Ishikawa (cell line): Measurements from ENCODE around the gene CHMP6.
A peak's percentile ranks its signal among the peaks of the same experiment; 100 is the strongest.

Experiments
- CEBPB ChIP-seq: IDR thresholded peaks from 2 replicates; pipeline ENCODE4 v1.6.1; 2012
- CREB1 ChIP-seq: IDR thresholded peaks from 2 replicates; pipeline ENCODE4 v1.6.1; 2012; ENCODE audit warnings: low read depth
- EGR1 ChIP-seq: IDR thresholded peaks from 2 replicates; pipeline ENCODE4 v1.6.1; 2012
- EP300 ChIP-seq: IDR thresholded peaks from 2 replicates; pipeline ENCODE4 v1.6.1; 2012; ENCODE audit warnings: borderline replicate concordance
- FOXM1 ChIP-seq: IDR thresholded peaks from 2 replicates; pipeline ENCODE4 v1.6.1; 2012; ENCODE audit warnings: low read depth, borderline replicate concordance
- NFIC ChIP-seq: IDR thresholded peaks from 2 replicates; pipeline ENCODE4 v1.6.1; 2012
- RAD21 ChIP-seq: IDR thresholded peaks from 2 replicates; pipeline ENCODE4 v1.6.1; 2012; ENCODE audit warnings: low read depth
- TAF1 ChIP-seq: IDR thresholded peaks from 2 replicates; pipeline ENCODE4 v1.6.1; 2012; ENCODE audit warnings: low read depth, mild to moderate bottlenecking
- TCF12 ChIP-seq: IDR thresholded peaks from 2 replicates; pipeline ENCODE4 v1.6.1; 2012; ENCODE audit warnings: low read depth
- TEAD4 ChIP-seq: IDR thresholded peaks from 2 replicates; pipeline ENCODE4 v1.6.1; 2012
- YY1 ChIP-seq: IDR thresholded peaks from 2 replicates; pipeline ENCODE4 v1.6.1; 2012; ENCODE audit warnings: low read depth
- ZBTB7A ChIP-seq: IDR thresholded peaks from 2 replicates; pipeline ENCODE4 v1.6.1; 2012; ENCODE audit warnings: low read depth
- TF ChIP-seq, protein P1 (sequence below): IDR thresholded peaks from 2 replicates; pipeline ENCODE4 v1.6.1; 2012
- TF ChIP-seq, protein P2 (sequence below): IDR thresholded peaks from 2 replicates; pipeline ENCODE4 v1.6.1; 2012
- TF ChIP-seq, protein P3 (sequence below): IDR thresholded peaks from 2 replicates; pipeline ENCODE4 v1.6.1; 2012; ENCODE audit warnings: low read depth, mild to moderate bottlenecking

The CHMP6 gene

DNA sequence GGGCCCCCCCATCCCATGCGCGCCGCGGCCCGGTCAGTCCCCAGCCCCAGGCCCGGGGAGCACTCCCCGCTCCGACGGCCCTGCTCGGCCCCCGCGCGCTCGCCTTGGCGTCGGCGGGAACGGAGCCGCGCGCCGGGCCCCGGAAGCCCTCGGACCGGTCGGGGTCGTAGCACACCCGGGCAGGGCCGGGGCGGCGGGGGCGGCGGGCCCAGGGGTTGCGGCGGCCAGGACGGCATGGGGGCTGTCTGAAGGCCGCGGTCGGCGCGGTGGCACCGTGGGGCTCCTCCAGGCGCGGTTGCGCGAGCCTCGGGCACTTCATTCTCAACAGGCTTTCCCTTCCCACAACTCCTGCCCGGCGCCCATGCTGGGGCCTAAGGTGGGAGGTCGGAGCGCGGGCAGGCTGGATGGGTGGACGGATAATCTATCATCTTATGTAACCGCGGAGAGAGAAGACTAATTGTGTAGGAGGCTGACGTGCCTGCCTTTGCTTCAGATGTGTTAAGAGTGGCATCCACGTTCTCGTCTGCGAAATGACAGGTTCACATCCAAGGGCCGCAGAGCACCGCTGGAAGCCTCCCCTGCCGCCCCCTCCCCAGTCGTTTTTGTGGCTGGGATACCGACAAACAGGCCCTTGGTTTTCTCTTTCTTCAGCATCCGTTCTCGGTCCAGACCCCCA, 44.0 kb downstream of the CHMP6 start:
- no peak for TF ChIP-seq YY1
- no peak for TF ChIP-seq EGR1
- TF ChIP-seq EP300: no peak
- TF ChIP-seq ZBTB7A: no peak
- TF ChIP-seq TEAD4: no peak
- TF ChIP-seq, protein P1, sequence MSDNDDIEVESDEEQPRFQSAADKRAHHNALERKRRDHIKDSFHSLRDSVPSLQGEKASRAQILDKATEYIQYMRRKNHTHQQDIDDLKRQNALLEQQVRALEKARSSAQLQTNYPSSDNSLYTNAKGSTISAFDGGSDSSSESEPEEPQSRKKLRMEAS: no peak
- no peak for TF ChIP-seq CEBPB
- no peak for TF ChIP-seq CREB1
- no peak for TF ChIP-seq RAD21
- TF ChIP-seq NFIC: no peak
- TF ChIP-seq TAF1: no peak

DNA sequence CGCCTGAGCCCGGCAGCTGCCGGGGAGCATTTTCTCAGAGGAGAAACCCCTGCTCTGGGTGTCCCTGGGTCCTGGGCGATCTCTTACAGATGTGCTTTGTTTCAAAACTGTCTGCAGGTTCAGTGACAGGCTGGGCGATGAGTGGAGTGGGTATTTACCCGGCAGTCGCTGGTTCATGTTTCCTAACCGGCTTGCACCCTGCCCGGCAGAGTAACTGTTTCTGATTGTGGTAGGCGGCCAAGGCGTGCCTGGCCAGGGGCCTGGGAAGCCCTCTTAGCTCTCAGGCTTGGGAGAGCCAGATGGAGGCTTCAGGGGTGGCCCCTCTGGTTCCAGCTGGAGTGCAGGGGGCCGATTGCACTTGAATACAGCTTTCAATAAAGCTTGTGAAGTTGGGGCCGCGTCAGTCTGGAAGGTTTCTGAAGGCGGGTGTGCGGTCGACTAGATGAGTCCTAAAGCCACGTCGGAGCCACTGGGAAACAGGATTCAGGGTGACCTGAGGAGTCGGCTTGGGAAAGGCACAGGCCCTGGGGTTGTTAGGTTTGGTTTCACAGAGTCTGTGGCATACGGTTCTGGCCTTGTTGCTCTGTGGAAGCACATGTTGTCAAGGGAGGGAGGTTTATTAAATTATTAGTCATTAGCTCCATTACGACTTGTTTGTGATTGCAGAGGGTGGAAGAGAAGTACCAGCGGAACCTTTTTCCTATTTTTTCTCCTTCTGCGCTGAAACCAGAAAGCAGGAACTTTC, 44.7 kb downstream of the CHMP6 start:
- TF ChIP-seq, protein P1: peak; percentile 9; the same call in 1 of the 2 replicates
- no peak for TF ChIP-seq EP300

DNA sequence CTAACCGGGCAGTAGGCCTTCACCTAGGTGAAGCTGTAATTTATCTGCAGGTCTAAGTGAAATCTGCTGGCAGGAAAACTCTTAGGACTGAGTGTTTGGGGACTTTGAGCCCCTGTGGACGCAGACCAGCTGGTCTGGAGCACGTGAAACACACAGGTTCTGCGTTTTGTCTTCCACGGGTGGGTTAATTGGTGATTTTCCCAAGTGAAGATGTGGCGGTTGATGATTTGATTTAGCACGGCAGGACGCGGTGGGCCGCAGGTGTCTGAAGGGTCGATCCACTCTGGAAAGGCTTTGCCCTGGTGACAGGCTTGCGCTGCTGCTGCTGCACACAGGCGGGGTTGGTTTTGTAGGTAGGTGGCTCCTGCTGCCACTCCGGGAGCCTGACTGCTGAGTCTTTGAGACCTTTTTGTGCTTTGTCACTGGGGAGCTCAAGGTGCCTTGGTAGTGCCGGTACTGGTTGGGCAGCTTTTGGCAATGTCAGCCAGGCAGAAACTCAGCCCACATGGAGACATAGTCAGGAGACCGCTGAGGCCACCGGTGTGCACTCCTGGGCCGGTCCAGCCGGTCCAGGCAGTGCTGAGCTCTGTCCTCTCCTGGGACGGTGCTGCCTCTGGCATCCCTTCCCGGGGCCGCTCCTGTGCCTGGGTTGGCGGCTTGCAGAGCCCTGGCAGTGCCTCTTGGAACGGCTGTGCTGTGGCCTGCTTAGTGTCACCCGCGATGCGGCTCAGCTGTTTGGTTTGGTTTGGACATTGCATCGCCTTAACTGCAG, 45.6 kb downstream of the CHMP6 start:
- TF ChIP-seq TCF12 (peak; percentile 92), EGR1 (no peak), TEAD4 (peak; percentile 78), ZBTB7A (no peak), TAF1 (peak; percentile 59; the same call in 1 of the 2 replicates), YY1 (peak; percentile 61; the same call in 1 of the 2 replicates), EP300 (peak; percentile 83), RAD21 (peak; percentile 16; the same call in 1 of the 2 replicates), CREB1 (no peak), FOXM1 (peak; percentile 50; the same call in 1 of the 2 replicates), CEBPB (0 out of 2 replicates have a peak, but pooled peaks have one; percentile 14), NFIC (peak; percentile 67)
- TF ChIP-seq, protein P2, sequence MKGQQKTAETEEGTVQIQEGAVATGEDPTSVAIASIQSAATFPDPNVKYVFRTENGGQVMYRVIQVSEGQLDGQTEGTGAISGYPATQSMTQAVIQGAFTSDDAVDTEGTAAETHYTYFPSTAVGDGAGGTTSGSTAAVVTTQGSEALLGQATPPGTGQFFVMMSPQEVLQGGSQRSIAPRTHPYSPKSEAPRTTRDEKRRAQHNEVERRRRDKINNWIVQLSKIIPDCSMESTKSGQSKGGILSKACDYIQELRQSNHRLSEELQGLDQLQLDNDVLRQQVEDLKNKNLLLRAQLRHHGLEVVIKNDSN: peak; percentile 10; the same call in 1 of the 2 replicates
- TF ChIP-seq, protein P1: peak; percentile 78
- TF ChIP-seq, protein P3, sequence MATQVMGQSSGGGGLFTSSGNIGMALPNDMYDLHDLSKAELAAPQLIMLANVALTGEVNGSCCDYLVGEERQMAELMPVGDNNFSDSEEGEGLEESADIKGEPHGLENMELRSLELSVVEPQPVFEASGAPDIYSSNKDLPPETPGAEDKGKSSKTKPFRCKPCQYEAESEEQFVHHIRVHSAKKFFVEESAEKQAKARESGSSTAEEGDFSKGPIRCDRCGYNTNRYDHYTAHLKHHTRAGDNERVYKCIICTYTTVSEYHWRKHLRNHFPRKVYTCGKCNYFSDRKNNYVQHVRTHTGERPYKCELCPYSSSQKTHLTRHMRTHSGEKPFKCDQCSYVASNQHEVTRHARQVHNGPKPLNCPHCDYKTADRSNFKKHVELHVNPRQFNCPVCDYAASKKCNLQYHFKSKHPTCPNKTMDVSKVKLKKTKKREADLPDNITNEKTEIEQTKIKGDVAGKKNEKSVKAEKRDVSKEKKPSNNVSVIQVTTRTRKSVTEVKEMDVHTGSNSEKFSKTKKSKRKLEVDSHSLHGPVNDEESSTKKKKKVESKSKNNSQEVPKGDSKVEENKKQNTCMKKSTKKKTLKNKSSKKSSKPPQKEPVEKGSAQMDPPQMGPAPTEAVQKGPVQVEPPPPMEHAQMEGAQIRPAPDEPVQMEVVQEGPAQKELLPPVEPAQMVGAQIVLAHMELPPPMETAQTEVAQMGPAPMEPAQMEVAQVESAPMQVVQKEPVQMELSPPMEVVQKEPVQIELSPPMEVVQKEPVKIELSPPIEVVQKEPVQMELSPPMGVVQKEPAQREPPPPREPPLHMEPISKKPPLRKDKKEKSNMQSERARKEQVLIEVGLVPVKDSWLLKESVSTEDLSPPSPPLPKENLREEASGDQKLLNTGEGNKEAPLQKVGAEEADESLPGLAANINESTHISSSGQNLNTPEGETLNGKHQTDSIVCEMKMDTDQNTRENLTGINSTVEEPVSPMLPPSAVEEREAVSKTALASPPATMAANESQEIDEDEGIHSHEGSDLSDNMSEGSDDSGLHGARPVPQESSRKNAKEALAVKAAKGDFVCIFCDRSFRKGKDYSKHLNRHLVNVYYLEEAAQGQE: peak; percentile 44

DNA sequence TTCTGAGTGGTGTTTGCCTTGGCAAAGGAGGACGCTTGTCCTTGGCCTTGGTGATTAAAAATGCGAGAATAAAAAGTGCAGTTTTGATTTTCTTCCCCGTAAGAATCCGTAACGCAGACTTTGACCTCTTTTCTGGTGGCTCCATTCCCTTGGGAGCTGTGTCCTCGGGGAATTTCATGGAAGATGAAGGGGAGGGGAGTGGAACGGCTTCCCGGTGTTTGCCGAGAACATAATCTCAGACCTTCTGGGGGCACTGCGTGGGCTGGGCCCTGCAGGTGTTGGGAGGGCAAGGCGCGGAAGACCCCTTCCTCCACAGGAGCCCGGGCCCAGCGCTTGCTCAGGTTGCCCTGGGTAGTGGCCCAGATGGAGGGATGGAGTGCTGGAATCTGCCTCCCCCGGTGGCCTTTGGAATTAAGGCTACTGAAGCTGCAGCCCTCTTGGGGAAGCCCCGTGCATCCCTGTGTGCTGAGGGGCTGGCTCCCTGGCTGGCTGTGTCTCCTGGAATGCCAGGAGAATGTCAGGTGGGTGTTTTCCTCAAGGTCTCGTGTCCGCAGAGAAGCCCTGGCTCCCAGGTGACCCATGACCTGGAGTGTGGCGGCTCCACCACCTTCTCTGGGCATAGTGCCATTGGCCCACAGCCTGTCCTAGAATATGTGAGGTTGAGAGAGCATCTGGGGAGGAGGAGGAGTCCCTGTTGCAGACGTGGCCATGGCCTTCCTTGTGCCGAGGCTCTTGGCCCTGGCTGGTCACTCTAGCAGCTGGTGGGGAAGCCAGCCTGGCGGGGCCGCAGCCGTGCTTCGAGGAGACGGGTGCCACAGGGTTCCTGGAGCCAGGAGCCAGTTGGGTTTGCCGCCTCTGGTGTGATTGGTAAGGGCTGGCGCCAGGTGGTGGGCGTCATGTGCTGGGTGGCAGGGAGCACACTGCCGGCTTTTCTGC, 46.4 kb downstream of the CHMP6 start:
- no peak for TF ChIP-seq TAF1
- no peak for TF ChIP-seq TCF12
- no peak; the same call in 1 of the 2 replicates for TF ChIP-seq TEAD4
- TF ChIP-seq EGR1: no peak
- TF ChIP-seq EP300: no peak
- no peak for TF ChIP-seq ZBTB7A
- peak; percentile 18; the same call in 1 of the 2 replicates for TF ChIP-seq NFIC
- no peak for TF ChIP-seq YY1
- TF ChIP-seq, protein P3: no peak
- no peak; the same call in 1 of the 2 replicates for TF ChIP-seq FOXM1
- TF ChIP-seq, protein P1: 0 out of 2 replicates have a peak, but pooled peaks have one; percentile 8
